Stimulated activated CD8-positive, alpha-beta memory T cell treated with anti-CD3 and anti-CD28 coated beads, Interleukin-7, amount 100 ng/mL, for 24 hours (primary cell): ENCODE data around the gene ZFP36L1.

Experiments
- DNase-seq: peaks from one replicate; pipeline ENCODE4 v3.0.0-alpha.2; 2020; ENCODE audit warnings: low read depth

ZFP36L1 gene

DNA sequence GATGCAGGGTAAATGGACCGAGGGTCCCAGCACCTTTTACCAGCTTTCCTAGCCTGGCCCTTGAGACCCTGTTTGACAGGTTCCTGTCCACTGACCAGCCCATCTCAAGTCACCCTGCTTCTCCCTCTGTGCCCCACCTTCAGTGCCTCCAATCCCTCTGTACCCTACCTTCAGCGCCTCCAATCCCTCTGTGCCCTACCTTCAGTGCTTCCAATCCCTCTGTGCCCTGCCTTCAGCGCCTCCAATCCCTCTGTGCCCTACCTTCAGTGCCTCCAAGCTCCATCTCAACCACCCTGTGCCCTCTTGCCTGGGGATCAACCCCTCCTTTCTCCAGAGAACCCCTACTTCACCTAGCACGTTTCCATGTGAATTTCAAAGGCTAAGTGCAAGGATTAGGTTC lies 54.3 kb downstream of the ZFP36L1 start:
- no peak for DNase-seq
